GM21737 (cell line): ENCODE measurements around the gene HSPB9.
"Not testable (repeated sequence)": the region's sequence is repeated elsewhere in the genome, so short reads cannot be mapped to it uniquely, and the experiment has no call there.

ENCODE experiments used
- ATAC-seq: cut with Tn5 transposase; IDR thresholded peaks from one replicate; pipeline ENCODE4 v1.9.1; 2021; ENCODE audit warnings: mild to moderate bottlenecking, moderate library complexity; ENCODE audit not compliant: unreplicated experiment

The HSPB9 gene

GRCh38 chr17:42140690-42141089 is 18.1 kb downstream of the HSPB9 start:
- not testable (repeated sequence) for ATAC-seq

- ATAC-seq, result no peak
These were observed 18.8 kb downstream of the HSPB9 start for GRCh38 chr17:42141382-42141781.

- ATAC-seq, result no peak
These were observed 19.8 kb downstream of the HSPB9 start for GRCh38 chr17:42142371-42142896.

GRCh38 chr17:42143138-42143537 is 20.5 kb downstream of the HSPB9 start:
- ATAC-seq, result not testable (repeated sequence)

DNA sequence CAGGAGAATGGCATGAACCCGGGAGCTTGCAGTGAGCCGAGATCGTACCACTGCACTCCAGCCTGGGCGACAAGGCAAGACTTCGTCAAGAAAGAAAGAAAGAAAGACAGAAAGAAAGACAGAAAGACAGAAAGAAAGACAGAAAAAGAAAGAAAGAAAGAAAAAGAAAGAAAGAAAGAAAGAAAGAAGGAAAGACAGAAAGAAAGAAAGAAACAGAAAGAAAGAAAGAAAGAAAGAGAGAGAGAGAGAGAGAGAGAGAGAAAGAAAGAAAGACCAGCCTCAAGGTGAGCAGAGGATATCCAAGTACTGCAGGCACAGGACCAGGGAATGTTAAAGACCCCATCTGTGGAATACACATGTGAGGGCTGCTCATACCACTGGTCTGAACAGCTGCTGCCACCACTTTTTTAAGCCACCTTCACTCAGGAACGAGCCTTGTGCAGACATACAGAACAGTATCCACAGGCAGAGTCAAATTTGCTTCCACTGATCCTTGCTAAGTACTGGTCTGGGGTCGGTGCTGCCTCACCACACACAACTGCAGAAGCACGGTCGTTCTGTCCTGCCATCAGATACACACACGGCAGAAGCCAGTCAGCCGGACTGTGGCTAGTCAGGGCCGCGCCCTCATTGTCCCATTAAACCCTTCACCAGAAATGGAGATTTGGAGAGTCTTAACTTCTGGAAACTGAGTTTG is 24.5 kb downstream of the HSPB9 start:
- no peak for ATAC-seq

- ATAC-seq, result no peak
These were observed 31.5 kb downstream of the HSPB9 start for GRCh38 chr17:42153919-42154742.

DNA sequence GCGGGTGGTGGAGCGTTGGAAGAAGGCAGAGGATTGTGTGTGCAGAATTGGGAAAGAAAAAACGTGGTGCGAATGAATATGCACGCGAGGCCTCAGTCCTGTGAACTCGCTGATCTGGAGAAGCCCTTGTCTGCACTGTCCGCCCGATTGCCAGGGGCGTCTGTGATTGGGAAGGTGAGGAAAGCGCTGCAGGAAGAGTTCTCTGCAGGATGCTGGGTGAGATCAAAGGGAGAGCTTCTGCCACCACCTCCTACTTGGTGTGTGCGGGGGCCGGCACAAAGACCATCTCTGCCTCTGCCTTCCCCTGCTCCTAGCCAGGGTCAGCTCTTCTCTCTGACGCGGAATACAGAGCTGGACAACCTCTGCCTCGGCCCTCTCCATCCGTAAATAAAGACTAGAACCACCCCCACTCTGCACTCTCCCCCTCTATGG is 33.0 kb downstream of the HSPB9 start:
- ATAC-seq, result no peak

DNA sequence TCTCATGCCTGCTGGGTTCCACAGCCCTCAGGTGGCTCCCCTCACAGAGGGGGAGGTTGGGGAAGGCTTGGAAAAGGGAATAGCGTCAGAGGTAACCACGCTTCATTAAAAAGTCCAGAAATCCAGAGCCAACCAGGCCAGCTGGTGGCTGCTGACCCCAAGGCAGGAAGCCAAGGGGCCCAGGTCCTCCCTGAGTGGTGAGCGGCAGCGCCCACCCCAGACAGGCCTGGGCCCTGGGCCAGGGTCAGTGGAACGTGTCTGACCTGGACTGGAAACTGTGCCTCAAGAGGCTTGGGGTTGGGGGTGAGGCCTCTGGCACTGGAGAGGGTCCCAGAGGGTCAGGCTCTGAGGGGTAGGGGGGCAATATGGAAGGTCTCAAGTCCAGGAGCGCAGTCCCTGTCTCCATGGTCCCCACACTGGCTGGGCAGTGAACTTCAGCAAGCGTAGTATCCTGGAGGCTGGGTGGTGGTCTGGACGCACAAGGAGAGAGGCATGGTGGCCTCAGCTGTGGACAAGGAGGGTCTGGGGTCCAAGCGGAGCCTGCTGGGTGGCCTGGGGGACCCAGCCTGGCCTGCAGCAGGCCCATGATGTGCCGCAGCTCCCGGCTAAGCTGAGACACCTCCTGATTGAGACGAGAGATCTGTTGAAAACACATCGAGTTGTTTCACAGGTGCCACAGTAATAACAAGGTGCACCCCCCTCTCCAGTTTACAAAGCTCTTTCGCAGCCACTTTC is 37.4 kb downstream of the HSPB9 start:
- ATAC-seq, result no peak

DNA sequence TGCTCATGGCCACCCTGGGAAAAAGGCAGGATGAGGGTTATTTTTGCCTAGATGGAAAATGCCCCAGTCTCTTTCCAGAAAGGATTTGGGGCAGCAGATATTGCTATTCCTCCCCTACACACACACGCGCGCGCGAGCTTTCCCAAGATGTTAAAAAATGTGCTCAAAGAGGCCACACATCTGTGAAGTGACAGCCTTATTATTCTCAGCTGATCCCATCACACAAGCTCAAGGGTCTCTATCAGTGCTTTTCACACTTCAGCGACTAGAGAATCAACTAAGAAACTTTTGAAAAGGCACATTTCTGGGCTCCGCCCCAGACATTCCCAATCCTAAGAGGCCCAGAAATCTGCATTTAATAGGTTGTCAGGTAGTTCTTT is 37.9 kb downstream of the HSPB9 start:
- ATAC-seq, result no peak

- ATAC-seq, result no peak
These were observed 40.5 kb downstream of the HSPB9 start for GRCh38 chr17:42163113-42163512.

- no peak for ATAC-seq
These were observed 41.2 kb downstream of the HSPB9 start for GRCh38 chr17:42163696-42164407.

DNA sequence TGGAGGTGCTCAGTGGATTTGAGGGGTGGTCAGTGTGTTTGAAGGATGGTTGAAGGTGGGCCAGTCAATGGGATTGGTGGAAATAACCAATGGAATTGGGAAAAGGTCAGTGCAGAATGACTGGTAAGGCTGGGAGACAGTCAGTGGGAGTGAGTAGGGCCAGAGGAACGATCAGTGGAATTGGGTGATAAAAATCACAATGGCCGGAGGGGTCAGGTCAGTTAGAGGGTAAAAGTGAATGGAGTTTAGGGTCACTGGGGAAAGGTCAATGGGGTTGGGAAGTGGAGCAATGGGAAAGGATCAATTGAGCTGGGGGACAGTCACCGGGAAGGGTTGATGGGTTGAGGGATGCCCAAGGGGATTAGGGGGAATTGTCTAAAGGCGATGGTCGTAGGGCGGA is 43.1 kb downstream of the HSPB9 start:
- no peak for ATAC-seq

GRCh38 chr17:42166196-42166763 is 43.7 kb downstream of the HSPB9 start:
- no peak for ATAC-seq

GRCh38 chr17:42167807-42168206 is 45.2 kb downstream of the HSPB9 start:
- no peak for ATAC-seq

GRCh38 chr17:42169351-42169750 is 46.7 kb downstream of the HSPB9 start:
- ATAC-seq, result no peak

DNA sequence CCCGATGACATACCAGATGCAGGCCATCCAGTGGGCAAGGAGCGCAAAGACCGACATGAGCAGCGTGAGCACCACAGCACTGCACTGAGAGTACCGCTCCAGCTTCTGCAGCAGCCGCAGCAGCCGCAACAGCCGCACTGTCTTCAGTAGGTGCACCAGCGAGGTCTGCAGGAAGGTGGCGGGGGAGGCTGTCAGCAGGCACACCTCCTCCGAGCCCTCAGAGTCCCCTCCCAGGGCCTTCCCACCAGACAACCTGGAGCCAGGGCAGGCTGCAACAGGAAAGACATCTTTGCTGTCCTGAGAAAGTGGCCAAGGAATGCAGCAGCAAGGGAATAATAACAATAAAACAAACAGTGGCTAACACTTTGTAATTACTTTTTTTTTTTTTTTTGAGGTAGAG is 49.2 kb downstream of the HSPB9 start:
- ATAC-seq, result no peak
